ENCODE results near the gene ANXA6. TPM values are rescaled to one million over a fixed set of nuclear protein-coding genes. Genes with fewer than 3 reads are reported as not detected.

Gene ANXA6
- total RNA-seq, result 343 and 353 TPM in 2 replicates

DNA sequence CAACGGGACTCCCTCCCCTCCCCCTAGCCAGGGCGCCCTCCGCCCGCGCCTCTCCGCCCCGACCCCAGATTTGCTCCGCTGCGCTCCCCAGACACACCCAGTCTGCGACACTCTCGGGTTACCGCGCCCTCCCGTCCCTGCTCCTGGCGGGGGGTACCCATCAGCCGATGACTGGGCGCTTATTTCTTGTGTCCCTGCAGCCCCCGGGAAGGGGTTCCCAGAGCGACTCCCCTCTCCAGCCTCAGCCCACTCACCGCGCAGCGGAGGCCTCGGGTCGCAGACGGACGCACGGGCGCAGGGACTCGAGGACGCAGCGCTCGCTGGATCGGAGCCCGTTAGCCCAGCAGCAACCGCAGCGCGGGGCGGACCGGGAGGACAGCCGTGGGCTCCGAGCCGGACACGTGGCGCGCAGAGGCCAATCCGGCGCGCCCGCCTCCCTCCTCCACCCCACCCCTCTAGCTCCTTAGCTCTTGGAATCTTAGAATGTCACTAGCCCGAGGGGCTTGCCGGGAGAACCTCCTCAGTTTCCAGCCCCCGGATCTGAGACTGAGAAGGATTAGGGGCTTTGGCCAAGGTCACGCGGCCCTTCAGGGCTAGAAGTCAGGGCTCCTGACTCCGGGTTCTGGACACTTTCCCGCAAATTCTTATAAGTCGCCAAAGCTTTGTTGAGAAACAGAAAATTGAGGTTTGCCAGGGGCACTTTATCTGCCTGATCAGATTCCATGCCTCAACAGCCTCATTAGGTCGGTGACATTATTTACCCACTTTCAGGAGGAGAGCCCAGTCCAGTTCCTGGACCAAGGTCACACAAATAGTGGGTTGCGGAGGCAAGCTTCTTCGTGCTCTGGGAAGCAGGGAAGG, at the start of gene ANXA6:
ANXA6 (minus strand) TSS at position 354 of the 861 bp plus-strand sequence. CDS start 9,878 bp downstream, outside the sequence.
- H3K27me3 ChIP-seq (ENCODE audit: insufficient read depth, low read length), result no peaks in the 10 kb centered on the region
- H3K4me1 ChIP-seq (ENCODE audit: insufficient read depth, low read length), result peaks cover 37% of the 10 kb centered on the region
- H3K36me3 ChIP-seq (ENCODE audit: insufficient read depth, low read length), result peaks cover 14% of the 10 kb centered on the region
- no peak for TF ChIP-seq CTCF (IDR thresholded peaks at IDR 0.05; ENCODE audit: extremely low read depth, low read depth, low read length)
- peaks cover 33% of the 10 kb centered on the region for H4K20me1 ChIP-seq (ENCODE audit: insufficient read depth, low read length)
- H3K4me2 ChIP-seq (ENCODE audit: insufficient read depth, low read length), result peak within 1 kb of the TSS; percentile 97
- H3K4me3 ChIP-seq (ENCODE audit: insufficient read depth, low read length), result peak within 1 kb of the TSS; percentile 99
- DNase-seq (ENCODE audit: insufficient read length, low spot score, missing footprints), result peak; percentile 98
- no peaks in the 10 kb centered on the region for H3K9me3 ChIP-seq (ENCODE audit: low read depth, low read length)
- H3K79me2 ChIP-seq (ENCODE audit: insufficient read depth, low read length), result peaks cover 60% of the 10 kb centered on the region
- peak within 1 kb of the TSS; percentile 97 for H2AFZ ChIP-seq (ENCODE audit: low read length)
- peak within 1 kb of the TSS; percentile 78 for H3K27ac ChIP-seq (ENCODE audit: low read depth, low read length)

GRCh38 chr5:151205411-151205810, 47.8 kb upstream of the ANXA6 start:
- no peak for DNase-seq (ENCODE audit: insufficient read length, low spot score, missing footprints)
- no peak overlapping the region for H3K27ac ChIP-seq (ENCODE audit: low read depth, low read length)
- no peaks in the 10 kb centered on the region for H4K20me1 ChIP-seq (ENCODE audit: insufficient read depth, low read length)
- peaks cover 3% of the 10 kb centered on the region for H3K4me1 ChIP-seq (ENCODE audit: insufficient read depth, low read length)
- TF ChIP-seq CTCF (IDR thresholded peaks at IDR 0.05; ENCODE audit: extremely low read depth, low read depth, low read length), result no peak
- no peaks in the 10 kb centered on the region for H3K79me2 ChIP-seq (ENCODE audit: insufficient read depth, low read length)
- H3K9me3 ChIP-seq (ENCODE audit: low read depth, low read length), result no peaks in the 10 kb centered on the region
- H3K4me2 ChIP-seq (ENCODE audit: insufficient read depth, low read length), result no peak overlapping the region
- no peaks in the 10 kb centered on the region for H3K36me3 ChIP-seq (ENCODE audit: insufficient read depth, low read length)
- H3K4me3 ChIP-seq (ENCODE audit: insufficient read depth, low read length), result no peak overlapping the region
- H2AFZ ChIP-seq (ENCODE audit: low read length), result no peak overlapping the region
- H3K27me3 ChIP-seq (ENCODE audit: insufficient read depth, low read length), result no peaks in the 10 kb centered on the region

DNA sequence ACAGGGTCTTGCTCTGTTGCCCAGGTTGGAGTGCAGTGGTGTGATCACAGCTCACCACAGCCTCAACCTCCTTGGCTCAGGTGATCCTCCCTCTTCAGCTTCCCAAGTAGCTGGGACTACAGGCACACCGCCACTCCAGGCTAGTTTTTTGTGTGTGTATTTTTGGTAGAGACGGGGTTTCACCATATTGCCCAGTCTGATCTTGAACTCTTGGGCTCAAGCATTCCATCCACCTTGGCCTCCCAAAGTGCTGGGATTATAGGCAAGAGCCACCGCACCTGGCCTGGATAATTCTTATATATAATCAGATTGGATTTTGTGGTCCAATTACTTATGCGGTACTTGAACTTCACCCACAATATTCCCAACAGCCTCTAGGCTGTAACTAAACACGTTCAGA, 46.5 kb upstream of the ANXA6 start:
- Histone ChIP-seq H2AFZ (ENCODE audit: low read length) (no peak overlapping the region), H3K9me3 (ENCODE audit: low read depth, low read length) (no peaks in the 10 kb centered on the region), H3K4me3 (ENCODE audit: insufficient read depth, low read length) (no peak overlapping the region), H4K20me1 (ENCODE audit: insufficient read depth, low read length) (no peaks in the 10 kb centered on the region), H3K4me2 (ENCODE audit: insufficient read depth, low read length) (no peak overlapping the region), H3K36me3 (ENCODE audit: insufficient read depth, low read length) (no peaks in the 10 kb centered on the region), H3K27me3 (ENCODE audit: insufficient read depth, low read length) (no peaks in the 10 kb centered on the region), H3K4me1 (ENCODE audit: insufficient read depth, low read length) (peaks cover 3% of the 10 kb centered on the region), H3K27ac (ENCODE audit: low read depth, low read length) (no peak overlapping the region), H3K79me2 (ENCODE audit: insufficient read depth, low read length) (no peaks in the 10 kb centered on the region)
- TF ChIP-seq CTCF (IDR thresholded peaks at IDR 0.05; ENCODE audit: extremely low read depth, low read depth, low read length), result no peak
- no peak for DNase-seq (ENCODE audit: insufficient read length, low spot score, missing footprints)

- H3K9me3 ChIP-seq (ENCODE audit: low read depth, low read length), result no peaks in the 10 kb centered on the region
- no peaks in the 10 kb centered on the region for H4K20me1 ChIP-seq (ENCODE audit: insufficient read depth, low read length)
- H3K36me3 ChIP-seq (ENCODE audit: insufficient read depth, low read length), result no peaks in the 10 kb centered on the region
- H3K27ac ChIP-seq (ENCODE audit: low read depth, low read length), result no peak overlapping the region
- peak; percentile 91 for DNase-seq (ENCODE audit: insufficient read length, low spot score, missing footprints)
- H2AFZ ChIP-seq (ENCODE audit: low read length), result no peak overlapping the region
- no peaks in the 10 kb centered on the region for H3K27me3 ChIP-seq (ENCODE audit: insufficient read depth, low read length)
- no peak for TF ChIP-seq CTCF (IDR thresholded peaks at IDR 0.05; ENCODE audit: extremely low read depth, low read depth, low read length)
- H3K4me2 ChIP-seq (ENCODE audit: insufficient read depth, low read length), result no peak overlapping the region
- H3K79me2 ChIP-seq (ENCODE audit: insufficient read depth, low read length), result no peaks in the 10 kb centered on the region
- H3K4me3 ChIP-seq (ENCODE audit: insufficient read depth, low read length), result no peak overlapping the region
- H3K4me1 ChIP-seq (ENCODE audit: insufficient read depth, low read length), result peaks cover 3% of the 10 kb centered on the region
Measured at GRCh38 chr5:151202381-151203139, 45.0 kb upstream of the ANXA6 start.
